ENCODE results near the gene ST6GALNAC1. TPM values are rescaled to one million over a fixed set of nuclear protein-coding genes. Genes with fewer than 3 reads are reported as not detected.

The ST6GALNAC1 gene
- total and polyA plus RNA-seq, 2 donors (not counting 3 experiments of a cell fraction or from before 2014, with no cell fraction given) = 0.19 to 0.55 TPM

DNA sequence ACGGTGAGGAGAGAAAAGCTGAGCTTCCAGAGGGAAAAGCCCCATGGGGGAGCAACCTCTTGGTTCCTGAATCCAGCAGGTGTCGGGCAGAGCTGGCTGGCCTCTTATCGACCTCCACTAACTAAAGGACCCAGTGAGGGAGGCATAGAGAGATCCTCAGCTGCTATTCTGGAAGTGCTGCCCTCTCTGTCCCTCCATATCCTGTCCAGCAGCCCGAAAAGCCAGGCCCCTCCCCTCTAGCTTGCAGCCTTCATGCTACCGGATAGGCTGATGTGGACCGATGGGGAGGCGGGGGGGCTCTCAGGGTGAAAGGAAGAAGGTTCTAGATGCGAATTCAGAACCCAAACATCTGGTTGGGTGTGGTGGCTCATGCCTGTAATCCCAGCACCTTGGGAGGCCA, 42.3 kb upstream of the ST6GALNAC1 start:
- H3K4me1 ChIP-seq (ENCODE audit: control insufficient read depth, extremely low read depth, insufficient read depth, low read length) = peaks cover 14% of the 10 kb centered on the region

More for the DNA sequence above, 42.3 kb upstream of the ST6GALNAC1 start:
- Histone ChIP-seq H3K9me1 (replicated peaks; ENCODE audit: control insufficient read depth, extremely low read depth, insufficient read depth, low read length) (no peaks in the 10 kb centered on the region), H3K79me2 (ENCODE audit: control insufficient read depth, insufficient read depth, low read length) (no peaks in the 10 kb centered on the region), H3K4me2 (ENCODE audit: insufficient read depth, low read length) (no peak overlapping the region), H4K20me1 (replicated peaks; ENCODE audit: control insufficient read depth, extremely low read depth, insufficient read depth, low read length) (no peaks in the 10 kb centered on the region), H3K4me3 (replicated peaks in 1 of 3; ENCODE audit: insufficient read depth in 1 of 3, low read depth in 1 of 3, low read length in 3 of 3) (no peak overlapping the region), H3K27me3 (ENCODE audit: control insufficient read depth in 2 of 2, insufficient read depth in 2 of 2, low read length in 2 of 2) (no peaks in the 10 kb centered on the region), H2AFZ (ENCODE audit: low read depth, low read length) (no peak overlapping the region), H3K36me3 (ENCODE audit: control insufficient read depth in 2 of 2, extremely low read depth in 1 of 2, insufficient read depth in 2 of 2, low read length in 2 of 2) (peaks cover 0 to 7% of the 10 kb centered on the region in 2 experiments), H3K27ac (ENCODE audit: insufficient read depth, low read depth, low read length) (no peak overlapping the region), H3K9me3 (replicated peaks; ENCODE audit: control insufficient read depth, insufficient read depth, low read length) (no peaks in the 10 kb centered on the region), H3K9ac (replicated peaks; ENCODE audit: extremely low read depth, insufficient read depth, low read length) (no peak overlapping the region)
- DNase-seq (ENCODE audit: low read depth, low spot score) (no peak), FAIRE-seq (no peak)
- dilution Hi-C loops (cut with MboI; ENCODE audit: extremely low pct_ligation_motif_present, low sequenced_read_pairs) = no loop called here
- BruUV-seq (replicated peaks) = no TSS peak
- intact Hi-C loops (cut with micrococcal nuclease) = no loop called here
- POLR2A ChIA-PET = no interaction called here
- TF ChIP-seq JUN (IDR thresholded peaks at IDR 0.05; ENCODE audit: borderline replicate concordance, insufficient read depth, insufficient read length, low read depth) = no peak
- TF ChIP-seq CTCF (IDR thresholded peaks at IDR 0.05; ENCODE audit: extremely low read depth in 1 of 2, insufficient read depth in 1 of 2, low read depth in 1 of 2, low read length in 2 of 2) = no peak
- no peak for TF ChIP-seq POLR2AphosphoS5 (IDR thresholded peaks at IDR 0.05; ENCODE audit: insufficient read depth, low read depth, low read length)
- TF ChIP-seq, protein P1, sequence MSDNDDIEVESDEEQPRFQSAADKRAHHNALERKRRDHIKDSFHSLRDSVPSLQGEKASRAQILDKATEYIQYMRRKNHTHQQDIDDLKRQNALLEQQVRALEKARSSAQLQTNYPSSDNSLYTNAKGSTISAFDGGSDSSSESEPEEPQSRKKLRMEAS (IDR thresholded peaks at IDR 0.05; ENCODE audit: insufficient read depth, insufficient read length) = no peak
- TF ChIP-seq MYC (IDR thresholded peaks at IDR 0.05; ENCODE audit: low read depth, low read length) = no peak
- no peak for TF ChIP-seq GATA2 (IDR thresholded peaks at IDR 0.05; ENCODE audit: insufficient read depth, insufficient read length, low read depth, low read length)
- CTCF ChIA-PET = interaction anchor here (1.4 kb wide), 1 partner anchor 12 kb away, joined by 3 read pairs; no protein-coding TSS in a partner anchor

Measured in endothelial cell of umbilical vein (primary cell).